Upper lobe of left lung (tissue), 6 donors: ENCODE measurements around the gene FAM53A. TPM values are rescaled to one million over a fixed set of nuclear protein-coding genes. Genes with fewer than 3 reads are reported as not detected.
"Not testable (repeated sequence)": the region's sequence is repeated elsewhere in the genome, so short reads cannot be mapped to it uniquely, and the experiment has no call there.

Experiments
- ATAC-seq, 2 donors: fragments of 200-7000 bp; cut with Tn5 transposase; one replicate each; pipeline ENCODE4 v1.9.1; 2022; ENCODE audit warnings: mild to moderate bottlenecking in 2 of 2, moderate library complexity in 2 of 2; ENCODE audit not compliant: low FRiP score in 2 of 2
- DNase-seq, 2 donors: peaks; one replicate each; pipeline ENCODE4 v3.0.0-alpha.2; 2019 to 2020
- H3K27ac ChIP-seq, 4 donors: fragments of 200-600 bp; sonication (generic); one replicate each; pipeline ENCODE4 v1.5.1; 2016 to 2019
- H3K27me3 ChIP-seq, 4 donors: fragments of 200-600 bp; sonication (generic); one replicate each; pipeline ENCODE4 v1.5.1; 2017 to 2019
- H3K36me3 ChIP-seq, 4 donors: fragments of 200-600 bp; sonication (generic); one replicate each; pipeline ENCODE4 v1.5.1; 2016 to 2019
- H3K4me1 ChIP-seq, 4 donors: fragments of 200-600 bp; sonication (generic); one replicate each; pipeline ENCODE4 v1.5.1; 2018 to 2019
- H3K4me3 ChIP-seq, 4 donors: fragments of 200-600 bp; sonication (generic); one replicate each; pipeline ENCODE4 v1.5.1; 2017 to 2019; ENCODE audit warnings: mild to moderate bottlenecking in 2 of 4, moderate library complexity in 1 of 4
- H3K9me3 ChIP-seq, 4 donors: fragments of 200-600 bp; sonication (generic); one replicate each; pipeline ENCODE4 v1.5.1; 2018 to 2019
- CTCF ChIP-seq, 6 experiments: fragments of 450-650 bp in 4 of 6; fragments of 200-600 bp in 2 of 6; sonication (generic) in 2 of 6; IDR thresholded peaks; one replicate each; pipeline ENCODE4 v1.5.1; 2016 to 2019; ENCODE audit warnings: antibody characterized with exemption in 6 of 6
- EP300 ChIP-seq, 4 donors: sonication (generic); formaldehyde crosslinking; IDR thresholded peaks; one replicate each; pipeline ENCODE4 v1.5.1; 2017; ENCODE audit warnings: antibody characterized with exemption in 4 of 4, control low read depth in 2 of 4
- POLR2A ChIP-seq, 4 donors: fragments of 450-650 bp; IDR thresholded peaks; one replicate each; pipeline ENCODE4 v1.5.1; 2016 to 2017; ENCODE audit warnings: antibody characterized with exemption in 4 of 4, mild to moderate bottlenecking in 2 of 4
- POLR2AphosphoS5 ChIP-seq, 2 donors: sonication (generic); formaldehyde crosslinking; IDR thresholded peaks; one replicate each; pipeline ENCODE4 v1.5.1; 2017; ENCODE audit warnings: antibody characterized with exemption in 2 of 2
- WGBS, 2 donors: methylation state at CpG; one replicate each; pipeline ENCODE4 v1.1.5; 2017 to 2018; 5-methylcytosine and 5-hydroxymethylcytosine counted together
- total RNA-seq, 6 donors: library from RNA; depleted of rRNA in 4 of 6; stranded (reverse); fragments of >200 nt in 4 of 6; gene quantifications; one replicate each; pipeline versions ENCODE4 v1.1.0 to v1.2.1, GENCODE V29; 2016 to 2021
- donor health status: DM: no; HTN: no; CAD: no; lungs with moderate emphysema.
- donor health status: DM: no; HTN: yes; CAD: no; lungs with severe emphysema.

The FAM53A gene
- total RNA-seq, 6 donors from 2014 or later, result 0.59 to 17.8 (median 2.5) TPM

- H3K4me3 ChIP-seq, result no peak overlapping the region
- no peak for TF ChIP-seq CTCF (IDR thresholded peaks at IDR 0.05)
- TF ChIP-seq EP300 (IDR thresholded peaks at IDR 0.05), result no peak
- TF ChIP-seq POLR2AphosphoS5 (IDR thresholded peaks at IDR 0.05), result no peak
- no peak for TF ChIP-seq POLR2A (IDR thresholded peaks at IDR 0.05)
- no peaks in the 10 kb centered on the region for H3K9me3 ChIP-seq
- H3K4me1 ChIP-seq, result no peaks in the 10 kb centered on the region
- H3K27ac ChIP-seq, result no peak overlapping the region
- no peaks in the 10 kb centered on the region for H3K36me3 ChIP-seq
- peak in 1 of 2 donors; percentile 67 for DNase-seq
- WGBS, 2 donors, result 59 to 62% methylated on average over 10 to 18 of the region's 21 CpGs
- H3K27me3 ChIP-seq, result no peaks in the 10 kb centered on the region
- peak; percentile 12 to 46 for ATAC-seq
Observed at GRCh38 chr4:1644891-1645657, 39.0 kb downstream of the FAM53A start.

GRCh38 chr4:1643971-1644735, 40.0 kb downstream of the FAM53A start:
- no peak for TF ChIP-seq POLR2A (IDR thresholded peaks at IDR 0.05)
- no peak for TF ChIP-seq CTCF (IDR thresholded peaks at IDR 0.05)
- no peak for TF ChIP-seq EP300 (IDR thresholded peaks at IDR 0.05)
- TF ChIP-seq POLR2AphosphoS5 (IDR thresholded peaks at IDR 0.05), result no peak
- Histone ChIP-seq H3K4me1 (no peaks in the 10 kb centered on the region), H3K9me3 (no peaks in the 10 kb centered on the region), H3K27ac (no peak overlapping the region), H3K36me3 (no peaks in the 10 kb centered on the region), H3K27me3 (no peaks in the 10 kb centered on the region), H3K4me3 (no peak overlapping the region)
- DNase-seq, result peak in 1 of 2 donors; percentile 77
- 92 to 94% methylated on average over 45 to 48 of the region's 48 CpGs for WGBS, 2 donors
- no peak for ATAC-seq

GRCh38 chr4:1642196-1642951, 41.7 kb downstream of the FAM53A start:
- ATAC-seq (no peak), DNase-seq (peak in 1 of 2 donors; percentile 71)
- Histone ChIP-seq H3K4me1 (no peaks in the 10 kb centered on the region), H3K27me3 (no peaks in the 10 kb centered on the region), H3K9me3 (no peaks in the 10 kb centered on the region), H3K36me3 (no peaks in the 10 kb centered on the region), H3K4me3 (no peak overlapping the region), H3K27ac (no peak overlapping the region)
- no peak for TF ChIP-seq POLR2A (IDR thresholded peaks at IDR 0.05)
- 91% methylated on average over 15 to 28 of the region's 28 CpGs for WGBS, 2 donors

GRCh38 chr4:1641671-1642070, 42.4 kb downstream of the FAM53A start:
- TF ChIP-seq POLR2AphosphoS5 (IDR thresholded peaks at IDR 0.05) (no peak), CTCF (IDR thresholded peaks at IDR 0.05) (no peak), POLR2A (IDR thresholded peaks at IDR 0.05) (no peak), EP300 (IDR thresholded peaks at IDR 0.05) (no peak)
- H3K9me3 ChIP-seq, result no peaks in the 10 kb centered on the region
- 94% methylated on average over 3 to 6 of the region's 7 CpGs for WGBS, 2 donors
- no peaks in the 10 kb centered on the region for H3K4me1 ChIP-seq
- no peaks in the 10 kb centered on the region for H3K36me3 ChIP-seq
- H3K27ac ChIP-seq, result no peak overlapping the region
- H3K4me3 ChIP-seq, result no peak overlapping the region
- DNase-seq, result peak in 1 of 2 donors; percentile 46
- no peak for ATAC-seq
- H3K27me3 ChIP-seq, result no peaks in the 10 kb centered on the region

- H3K27ac ChIP-seq, H3K4me3 ChIP-seq, ATAC-seq, H3K27me3 ChIP-seq, H3K36me3 ChIP-seq, H3K4me1 ChIP-seq, H3K9me3 ChIP-seq: not testable (repeated sequence)
- peak in 1 of 2 donors; percentile 75 for DNase-seq
- 90% methylated on average over 20 to 27 of the region's 35 CpGs for WGBS, 2 donors
Observed at GRCh38 chr4:1640716-1641503, 43.2 kb downstream of the FAM53A start.
